ENCODE results near the gene BCL3.

BCL3 gene

GRCh38 chr19:44800461-44800860 is 52.0 kb downstream of the BCL3 start:
- peak; percentile 88 for TF ChIP-seq CTCF (conservative IDR thresholded peaks at IDR 0.05)
- H3K27ac ChIP-seq, result peak overlapping the region; percentile 100

DNA sequence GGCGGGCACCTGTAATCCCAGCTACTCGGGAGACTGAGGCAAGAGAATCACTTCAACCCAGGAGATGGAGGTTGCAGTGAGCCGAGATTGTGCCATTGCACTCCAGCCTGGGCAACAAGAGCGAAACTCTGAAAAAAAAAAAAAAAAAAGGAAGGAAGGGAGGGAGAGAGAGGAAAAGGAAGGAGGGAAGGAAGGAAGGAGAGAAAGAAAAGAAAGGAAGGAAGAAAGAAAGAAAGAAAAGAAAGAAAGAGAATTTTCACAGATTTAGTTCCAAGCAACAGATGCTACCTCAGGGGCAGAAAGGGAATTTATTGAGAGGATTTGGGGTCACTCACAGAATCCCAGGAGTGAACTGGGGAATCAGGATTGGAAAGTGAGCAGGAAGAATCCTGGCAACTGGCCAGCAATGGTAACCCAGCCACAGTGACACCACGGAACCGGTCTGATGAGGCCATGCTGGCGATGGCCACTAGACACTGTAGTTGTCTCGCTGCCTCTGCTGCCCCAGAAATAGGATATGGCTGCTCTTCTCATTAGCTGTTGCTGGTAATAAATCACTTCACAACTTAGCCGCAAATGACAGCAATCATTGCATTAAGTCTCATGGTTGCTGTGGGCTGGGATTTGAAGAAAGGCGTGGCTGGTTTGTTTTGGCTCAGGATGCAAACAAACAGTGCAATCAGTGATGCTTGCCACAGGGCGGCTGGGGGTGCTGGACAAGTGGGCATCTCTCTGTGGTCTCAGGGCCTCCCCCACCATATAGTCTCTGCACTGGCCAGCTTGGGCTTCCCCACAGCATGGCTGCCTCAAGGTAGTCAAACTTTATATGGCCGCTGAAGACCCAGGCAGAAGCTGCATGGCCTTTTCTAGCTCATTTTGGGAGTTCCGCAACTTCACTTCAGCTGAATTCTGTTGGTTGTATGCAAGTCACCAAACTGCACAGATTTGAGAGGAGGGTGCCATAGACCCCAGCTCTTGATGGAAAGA is 55.2 kb downstream of the BCL3 start:
- no peak for TF ChIP-seq CTCF (conservative IDR thresholded peaks at IDR 0.05)
- peak overlapping the region; percentile 98 for H3K27ac ChIP-seq

DNA sequence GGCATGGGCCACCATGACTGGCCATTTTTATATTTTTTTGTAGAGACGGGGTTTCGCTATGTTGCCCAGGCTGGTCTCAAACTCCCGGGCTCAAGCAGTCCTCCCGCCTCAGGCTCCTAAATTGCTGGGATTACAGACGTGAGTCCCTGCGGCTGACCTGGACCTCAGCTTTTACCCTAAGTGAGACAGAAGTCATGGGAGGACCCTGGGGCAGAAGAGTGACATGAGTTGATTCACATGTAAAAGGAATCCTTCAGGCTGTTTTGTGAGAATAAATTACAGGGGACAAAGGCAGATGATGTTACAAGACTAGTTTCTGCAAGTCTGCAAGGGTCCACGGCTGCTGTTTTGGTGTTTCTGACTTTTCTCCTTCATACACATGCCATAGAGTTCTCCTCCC is 57.8 kb downstream of the BCL3 start:
- TF ChIP-seq CTCF (conservative IDR thresholded peaks at IDR 0.05), result no peak
- peak overlapping the region; percentile 98 for H3K27ac ChIP-seq

- H3K27ac ChIP-seq, result peak overlapping the region; percentile 98
- TF ChIP-seq CTCF (conservative IDR thresholded peaks at IDR 0.05), result no peak
Observed at GRCh38 chr19:44807162-44807561, 58.7 kb downstream of the BCL3 start.

DNA sequence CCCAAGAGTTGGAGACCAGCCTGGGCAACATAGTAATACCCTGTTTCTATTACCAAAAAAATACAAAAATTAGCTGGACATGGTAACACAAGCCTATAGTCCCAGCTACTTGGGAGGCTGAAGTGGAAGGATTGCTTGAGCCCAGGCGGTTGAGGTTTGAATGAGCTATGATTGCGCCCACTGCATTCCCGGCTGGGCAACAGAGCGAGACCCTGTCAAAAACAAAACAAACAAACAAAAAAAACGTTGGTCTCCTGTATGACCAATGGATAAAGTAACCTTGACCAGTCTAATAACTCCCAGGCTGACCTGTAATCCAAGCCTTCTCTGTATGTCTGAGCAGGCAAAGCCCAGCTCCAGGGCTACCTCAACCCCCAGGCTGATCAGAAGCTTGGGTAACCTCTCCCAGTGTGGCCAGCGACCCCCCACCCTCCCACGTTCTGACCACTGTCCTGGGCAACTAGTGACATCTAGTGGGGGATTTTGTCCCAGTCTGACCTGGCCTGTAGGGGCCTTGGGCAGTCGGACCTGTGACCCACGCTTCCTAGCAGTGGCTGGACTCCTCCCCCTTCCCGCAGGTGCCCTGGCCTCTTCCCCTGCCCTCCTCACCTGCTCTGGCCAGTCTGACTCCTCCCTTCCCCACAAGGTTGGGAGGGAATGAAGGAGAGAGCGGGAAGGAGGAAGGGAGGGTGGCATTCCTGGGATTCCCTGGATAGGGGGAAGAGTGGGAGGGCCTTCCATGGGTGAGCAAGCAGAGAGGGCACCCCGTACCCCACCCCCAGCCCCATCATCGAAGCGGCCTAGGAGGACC is 59.3 kb downstream of the BCL3 start:
- H3K27ac ChIP-seq, result peak overlapping the region; percentile 98
- peak; percentile 74 for TF ChIP-seq CTCF (conservative IDR thresholded peaks at IDR 0.05)

GRCh38 chr19:44808463-44809371 is 60.2 kb downstream of the BCL3 start, which contains the start of gene BCAM:
Gene BCAM, plus strand, starts transcription at chr19:44809103. Its CDS starts 22 bp downstream, at chr19:44809125.
- no peak for TF ChIP-seq CTCF (conservative IDR thresholded peaks at IDR 0.05)
- H3K27ac ChIP-seq, result peak within 1 kb of the TSS; percentile 98

Measured in VCaP (cell line).